Activated CD4-positive, alpha-beta memory T cell treated with anti-CD3 and anti-CD28 coated beads for 36 hours (primary cell): ENCODE data around the gene SCEL. TPM values are rescaled to one million over a fixed set of nuclear protein-coding genes. Genes with fewer than 3 reads are reported as not detected.
A peak's percentile ranks its signal among the peaks of the same experiment; 100 is the strongest.
"Not testable (repeated sequence)": the region's sequence is repeated elsewhere in the genome, so short reads cannot be mapped to it uniquely, and the experiment has no call there.

Source experiments
- CTCF ChIA-PET: fragments of 350-600 bp; sonication (Branson Sonifier 250); formaldehyde crosslinking; loops from one replicate; lab custom pipeline; 2021; ENCODE audit warnings: antibody characterized with exemption, inconsistent platforms; lab: Charles Lee
- POLR2A ChIA-PET: fragments of 350-600 bp; sonication (Branson Sonifier 250); formaldehyde crosslinking; loops from one replicate; lab custom pipeline; 2021; ENCODE audit warnings: antibody characterized with exemption; lab: Charles Lee
- DNase-seq: peaks from one replicate; pipeline ENCODE4 v3.0.0-alpha.2; 2020
- H3K27ac Mint-ChIP-seq: one replicate; pipeline ENCODE4 v1.8.0; 2021; ENCODE audit warnings: mixed read lengths
- H3K27me3 Mint-ChIP-seq: one replicate; pipeline ENCODE4 v1.8.0; 2021; ENCODE audit warnings: mixed read lengths
- H3K36me3 Mint-ChIP-seq: one replicate; pipeline ENCODE4 v1.8.0; 2021; ENCODE audit warnings: mixed read lengths
- H3K4me1 Mint-ChIP-seq: one replicate; pipeline ENCODE4 v1.8.0; 2021; ENCODE audit warnings: low read depth, mixed read lengths
- H3K4me3 Mint-ChIP-seq: one replicate; pipeline ENCODE4 v1.8.0; 2021; ENCODE audit warnings: mild to moderate bottlenecking, mixed read lengths
- H3K9me3 Mint-ChIP-seq: one replicate; pipeline ENCODE4 v1.8.0; 2021; ENCODE audit warnings: mixed read lengths
- intact Hi-C: fragments of 100-400 bp; cut with micrococcal nuclease; formaldehyde crosslinking; loops from one replicate; pipeline ENCODE4 v1.15.1; 2023
- total RNA-seq, 2 experiments: library from RNA; stranded (reverse); gene quantifications; one replicate each; pipeline ENCODE4 v1.2.3, GENCODE V29; 2021

SCEL gene
- total RNA-seq, 2 experiments from 2014 or later: not detected

GRCh38 chr13:77508959-77509620 is 26.4 kb upstream of the SCEL start:
- POLR2A ChIA-PET: no interaction called here
- no peak overlapping the region for H3K4me3 Mint-ChIP-seq
- H3K36me3 Mint-ChIP-seq: no peaks in the 10 kb centered on the region
- peaks cover 13% of the 10 kb centered on the region for H3K4me1 Mint-ChIP-seq
- no peaks in the 10 kb centered on the region for H3K9me3 Mint-ChIP-seq
- peaks cover 5% of the 10 kb centered on the region for H3K27me3 Mint-ChIP-seq
- CTCF ChIA-PET: interaction anchor here (1.3 kb wide), 1 partner anchor 32 kb away, joined by 3 read pairs; no protein-coding TSS in a partner anchor
- no peak for DNase-seq
- intact Hi-C loops: no loop called here
- H3K27ac Mint-ChIP-seq: no peak overlapping the region

DNA sequence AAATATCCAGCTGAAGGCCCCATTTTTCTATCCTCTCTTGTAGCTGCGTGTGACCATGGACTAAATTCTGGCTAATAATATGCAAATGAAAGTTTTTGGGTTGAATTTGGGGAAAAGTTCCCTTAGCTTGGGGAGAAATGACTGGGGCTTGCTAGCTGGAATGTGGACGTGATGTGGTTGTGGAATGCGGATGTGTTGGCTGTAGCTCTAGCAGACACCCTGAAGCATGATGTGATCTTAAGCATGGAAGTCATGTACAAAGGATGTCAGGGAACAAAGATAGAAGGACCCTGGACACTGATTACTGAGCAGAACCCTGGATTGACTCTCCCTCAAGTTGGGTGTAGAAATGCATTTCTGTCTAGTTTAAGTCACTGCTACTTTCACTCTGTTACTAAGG is 25.4 kb upstream of the SCEL start:
- H3K4me1 Mint-ChIP-seq: peaks cover 13% of the 10 kb centered on the region
- no peaks in the 10 kb centered on the region for H3K9me3 Mint-ChIP-seq
- no peak for DNase-seq
- ChIA-PET POLR2A (no interaction called here), CTCF (no interaction called here)
- peaks cover 5% of the 10 kb centered on the region for H3K27me3 Mint-ChIP-seq
- intact Hi-C loops: loop anchor here (10.0 kb wide), 1 partner anchor 225 kb away; no protein-coding TSS in a partner anchor
- H3K27ac Mint-ChIP-seq: no peak overlapping the region
- no peak overlapping the region for H3K4me3 Mint-ChIP-seq
- no peaks in the 10 kb centered on the region for H3K36me3 Mint-ChIP-seq

GRCh38 chr13:77511552-77511951 is 24.0 kb upstream of the SCEL start:
- Mint-ChIP-seq H3K4me3 (no peak overlapping the region), H3K9me3 (no peaks in the 10 kb centered on the region), H3K36me3 (no peaks in the 10 kb centered on the region), H3K4me1 (peaks cover 21% of the 10 kb centered on the region), H3K27ac (no peak overlapping the region), H3K27me3 (peaks cover 5% of the 10 kb centered on the region)
- ChIA-PET CTCF (interaction anchor here (1.3 kb wide), 1 partner anchor 54 kb away, joined by 3 read pairs; no protein-coding TSS in a partner anchor), POLR2A (no interaction called here)
- DNase-seq: no peak
- intact Hi-C loops: loop anchor here (10.0 kb wide), 1 partner anchor 223 kb away; no protein-coding TSS in a partner anchor

- H3K4me3 Mint-ChIP-seq: no peak overlapping the region
- no peak for DNase-seq
- intact Hi-C loops: loop anchor here (10.0 kb wide), 1 partner anchor 221 kb away; no protein-coding TSS in a partner anchor
- ChIA-PET CTCF (no interaction called here), POLR2A (no interaction called here)
- no peaks in the 10 kb centered on the region for H3K9me3 Mint-ChIP-seq
- H3K27me3 Mint-ChIP-seq: peaks cover 5% of the 10 kb centered on the region
- no peak overlapping the region for H3K27ac Mint-ChIP-seq
- no peaks in the 10 kb centered on the region for H3K36me3 Mint-ChIP-seq
- H3K4me1 Mint-ChIP-seq: peaks cover 18% of the 10 kb centered on the region
Measured at GRCh38 chr13:77513719-77514335, 21.7 kb upstream of the SCEL start.

GRCh38 chr13:77514336-77514726 is 21.2 kb upstream of the SCEL start:
- POLR2A ChIA-PET: no interaction called here
- H3K36me3 Mint-ChIP-seq: no peaks in the 10 kb centered on the region
- no peak overlapping the region for H3K27ac Mint-ChIP-seq
- H3K9me3 Mint-ChIP-seq: no peaks in the 10 kb centered on the region
- no peak for DNase-seq
- no peak overlapping the region for H3K4me3 Mint-ChIP-seq
- peaks cover 13% of the 10 kb centered on the region for H3K4me1 Mint-ChIP-seq
- CTCF ChIA-PET: no interaction called here
- intact Hi-C loops: loop anchor here (10.0 kb wide), 1 partner anchor 220 kb away; no protein-coding TSS in a partner anchor
- peaks cover 5% of the 10 kb centered on the region for H3K27me3 Mint-ChIP-seq

- CTCF ChIA-PET: interaction anchor here (1.1 to 1.7 kb wide), 2 partner anchors 37 to 144 kb away, joined by 3 to 4 read pairs; no protein-coding TSS in a partner anchor
- H3K9me3 Mint-ChIP-seq: no peaks in the 10 kb centered on the region
Measured at GRCh38 chr13:77515785-77516184, 19.7 kb upstream of the SCEL start.

GRCh38 chr13:77516342-77516789 is 19.1 kb upstream of the SCEL start:
- CTCF ChIA-PET: interaction anchor here (0.6 to 1.7 kb wide), 4 partner anchors 23 to 605 kb away, joined by 3 to 4 read pairs (median 3); no protein-coding TSS in a partner anchor
- Mint-ChIP-seq H3K36me3 (no peaks in the 10 kb centered on the region), H3K27ac (peak overlapping the region; percentile 16)

More at GRCh38 chr13:77515785-77516184, 19.7 kb upstream of the SCEL start:
- peaks cover 8% of the 10 kb centered on the region for H3K4me1 Mint-ChIP-seq
- H3K27ac Mint-ChIP-seq: no peak overlapping the region
- POLR2A ChIA-PET: no interaction called here
- H3K36me3 Mint-ChIP-seq: no peaks in the 10 kb centered on the region
- intact Hi-C loops: loop anchor here (2.0 to 10.0 kb wide), 4 partner anchors 17 to 219 kb away; partner anchors contain the start of gene SLAIN1
- DNase-seq: no peak
- H3K4me3 Mint-ChIP-seq: no peak overlapping the region
- H3K27me3 Mint-ChIP-seq: peaks cover 2% of the 10 kb centered on the region

DNA sequence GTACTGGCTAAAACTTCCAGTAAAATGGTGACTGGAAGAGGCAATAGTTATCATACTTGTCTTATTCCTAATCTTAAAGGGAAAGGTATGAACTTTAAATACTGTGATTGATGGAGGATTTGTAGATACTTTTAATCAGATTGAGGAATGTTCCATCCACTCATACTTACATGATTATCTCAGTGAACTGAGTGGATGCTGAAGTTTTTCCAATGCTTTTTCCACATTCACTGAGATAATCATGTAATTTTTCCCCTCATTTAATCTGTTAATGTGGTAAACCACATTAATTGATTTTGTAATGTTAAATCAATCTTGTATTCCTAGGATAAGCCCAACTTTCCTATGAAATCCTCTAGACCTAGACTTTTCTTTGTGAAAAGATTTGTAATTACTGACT is 17.2 kb upstream of the SCEL start:
- Mint-ChIP-seq H3K4me1 (peaks cover 8% of the 10 kb centered on the region), H3K9me3 (no peaks in the 10 kb centered on the region), H3K36me3 (no peaks in the 10 kb centered on the region), H3K4me3 (no peak overlapping the region), H3K27me3 (peaks cover 3% of the 10 kb centered on the region), H3K27ac (no peak overlapping the region)
- no peak for DNase-seq
- ChIA-PET CTCF (no interaction called here), POLR2A (no interaction called here)
- intact Hi-C loops: loop anchor here (5.0 to 10.0 kb wide), 2 partner anchors 179 to 217 kb away; partner anchors contain the start of gene SLAIN1

More at GRCh38 chr13:77516342-77516789, 19.1 kb upstream of the SCEL start:
- no peak overlapping the region for H3K4me3 Mint-ChIP-seq
- H3K27me3 Mint-ChIP-seq: peaks cover 2% of the 10 kb centered on the region
- POLR2A ChIA-PET: no interaction called here
- intact Hi-C loops: loop anchor here (2.0 to 10.0 kb wide), 4 partner anchors 16 to 218 kb away; partner anchors contain the start of gene SLAIN1
- DNase-seq: peak; percentile 31
- H3K9me3 Mint-ChIP-seq: no peaks in the 10 kb centered on the region
- peaks cover 8% of the 10 kb centered on the region for H3K4me1 Mint-ChIP-seq

GRCh38 chr13:77519396-77519795 is 16.1 kb upstream of the SCEL start:
- H3K36me3 Mint-ChIP-seq, H3K4me1 Mint-ChIP-seq, DNase-seq, CTCF ChIA-PET, H3K4me3 Mint-ChIP-seq, H3K9me3 Mint-ChIP-seq, H3K27ac Mint-ChIP-seq, H3K27me3 Mint-ChIP-seq: not testable (repeated sequence)
- POLR2A ChIA-PET: interaction anchor here (0.6 kb wide), 1 partner anchor 998 kb away, joined by 4 read pairs; no protein-coding TSS in a partner anchor
- intact Hi-C loops: loop anchor here (5.0 to 10.0 kb wide), 2 partner anchors 178 to 215 kb away; partner anchors contain the start of gene SLAIN1

DNA sequence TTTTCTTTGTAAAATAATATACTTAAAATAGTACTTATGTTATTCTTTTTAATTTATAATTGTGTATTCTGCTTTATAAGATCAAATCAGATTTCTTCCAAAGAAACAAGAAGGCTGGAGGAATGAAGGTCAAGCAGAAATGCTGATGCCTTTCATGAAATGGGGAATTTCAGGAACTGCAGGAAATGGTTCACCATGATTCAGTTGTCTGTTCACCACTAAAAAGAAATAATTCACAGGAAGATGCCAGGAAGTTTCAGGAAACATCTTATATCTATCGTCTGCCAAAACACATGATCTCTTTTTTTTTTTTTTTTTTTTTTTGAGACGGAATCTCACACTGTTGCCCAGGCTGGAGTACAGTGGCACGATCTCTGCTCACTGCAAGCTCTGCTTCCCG is 15.7 kb upstream of the SCEL start:
- peaks cover 8% of the 10 kb centered on the region for H3K4me1 Mint-ChIP-seq

DNA sequence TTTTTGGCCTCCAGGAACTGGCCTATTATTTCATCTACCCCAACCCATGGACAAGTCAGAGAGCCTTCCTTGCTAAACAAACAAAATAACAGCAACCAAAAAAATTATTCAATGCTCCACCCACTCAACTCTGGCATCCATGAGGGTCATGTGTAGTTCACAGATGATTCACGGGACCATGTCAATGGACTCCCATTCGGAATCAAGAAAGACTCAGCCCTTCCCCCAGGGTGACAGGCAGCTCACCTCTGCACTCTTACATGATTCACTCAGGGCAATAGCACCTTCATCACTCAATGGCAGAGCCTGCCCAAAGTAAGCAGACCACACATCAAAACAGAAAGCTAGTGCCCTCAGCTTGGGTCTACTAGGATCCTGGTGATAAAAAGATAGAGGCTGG is 14.3 kb upstream of the SCEL start:
- POLR2A ChIA-PET: no interaction called here
- CTCF ChIA-PET: no interaction called here
- no peak overlapping the region for H3K27ac Mint-ChIP-seq

More for the DNA sequence above, 15.7 kb upstream of the SCEL start:
- intact Hi-C loops: loop anchor here (5.0 to 10.0 kb wide), 2 partner anchors 177 to 215 kb away; partner anchors contain the start of gene SLAIN1
- CTCF ChIA-PET: no interaction called here
- Mint-ChIP-seq H3K27me3 (peaks cover 5% of the 10 kb centered on the region), H3K27ac (no peak overlapping the region), H3K4me3 (no peak overlapping the region), H3K36me3 (no peaks in the 10 kb centered on the region), H3K9me3 (no peaks in the 10 kb centered on the region)
- POLR2A ChIA-PET: no interaction called here
- DNase-seq: no peak

More for the DNA sequence above, 14.3 kb upstream of the SCEL start:
- Mint-ChIP-seq H3K4me1 (peaks cover 4% of the 10 kb centered on the region), H3K4me3 (no peak overlapping the region), H3K27me3 (peaks cover 5% of the 10 kb centered on the region), H3K36me3 (no peaks in the 10 kb centered on the region), H3K9me3 (no peaks in the 10 kb centered on the region)
- intact Hi-C loops: no loop called here
- no peak for DNase-seq
